OCI-LY7 (cell line): ENCODE results near the gene TRMU. TPM values are rescaled to one million over a fixed set of nuclear protein-coding genes. Genes with fewer than 3 reads are reported as not detected.

Experiments used
- BruUV-seq: library from RNA; stranded (reverse); fragments of 400-500 nt; replicated peaks from 2 replicates; lab custom pipeline; 2021; lab: Mats Ljungman, UMichigan
- CTCF ChIA-PET: fragments of 300-600 bp; sonication (Branson Sonifier 250); formaldehyde crosslinking; loops from one replicate; lab custom pipeline; 2022; ENCODE audit warnings: antibody characterized with exemption; ENCODE audit not compliant: unreplicated experiment; lab: Charles Lee
- POLR2A ChIA-PET: fragments of 300-600 bp; sonication (Branson Sonifier 250); formaldehyde crosslinking; loops from one replicate; lab custom pipeline; 2022; ENCODE audit warnings: antibody characterized with exemption; lab: Charles Lee
- DNase-seq: peaks from one replicate; pipeline ENCODE4 v3.0.0-alpha.2; 2015; ENCODE audit warnings: low spot score
- H2AFZ ChIP-seq: fragments of 200-600 bp; sonication (generic), shearing (Covaris generic); 2 replicates; pipeline ENCODE4 v1.6.1; 2014; ENCODE audit warnings: mild to moderate bottlenecking, antibody characterized with exemption, low read length, moderate library complexity
- H3K27ac ChIP-seq: fragments of 200-600 bp; sonication (generic); 2 replicates; pipeline ENCODE4 v1.5.1; 2014; ENCODE audit warnings: mixed run types, low read depth, mild to moderate bottlenecking, moderate library complexity, low read length, inconsistent platforms; ENCODE audit not compliant: poor library complexity, severe bottlenecking
- H3K36me3 ChIP-seq: fragments of 200-600 bp; sonication (generic); 2 replicates; pipeline ENCODE4 v1.6.1; 2014; ENCODE audit warnings: mild to moderate bottlenecking, antibody characterized with exemption, low read length, moderate library complexity, mixed read lengths; ENCODE audit not compliant: insufficient read depth
- H3K4me1 ChIP-seq: fragments of 200-600 bp; sonication (generic); 2 replicates; pipeline ENCODE4 v1.5.1; 2014; ENCODE audit warnings: mild to moderate bottlenecking, low read length; ENCODE audit not compliant: insufficient read depth, poor library complexity, severe bottlenecking
- H3K4me2 ChIP-seq: fragments of 200-600 bp; sonication (generic); 2 replicates; pipeline ENCODE4 v1.6.1; 2014; ENCODE audit warnings: mild to moderate bottlenecking, low read length
- H3K4me3 ChIP-seq: fragments of 200-600 bp; sonication (generic); 2 replicates; pipeline ENCODE4 v1.5.1; 2014; ENCODE audit warnings: mild to moderate bottlenecking, low read depth, low read length; ENCODE audit not compliant: poor library complexity, severe bottlenecking
- H3K79me2 ChIP-seq: fragments of 200-600 bp; sonication (generic); 2 replicates; pipeline ENCODE4 v1.6.1; 2016; ENCODE audit warnings: low read depth, mild to moderate bottlenecking, low read length, moderate library complexity, mixed read lengths; ENCODE audit not compliant: insufficient read depth
- H3K9me2 ChIP-seq: fragments of 200-600 bp; sonication (generic); 2 replicates; pipeline ENCODE4 v1.6.1; 2016; ENCODE audit warnings: mild to moderate bottlenecking, low read length, mixed read lengths; ENCODE audit not compliant: insufficient read depth
- H3K9me3 ChIP-seq: fragments of 200-600 bp; sonication (generic); 2 replicates; pipeline ENCODE4 v1.6.1; 2014; ENCODE audit warnings: mild to moderate bottlenecking, mixed run types, low read length, mixed read lengths
- H4K20me1 ChIP-seq: fragments of 200-600 bp; sonication (generic); 2 replicates; pipeline ENCODE4 v1.6.1; 2014; ENCODE audit warnings: mild to moderate bottlenecking, antibody characterized with exemption, low read length, moderate library complexity, mixed read lengths; ENCODE audit not compliant: insufficient read depth
- CTCF ChIP-seq: fragments of 200-600 bp; sonication (generic); conservative IDR thresholded peaks from 2 replicates; pipeline ENCODE4 v1.5.1; 2014; ENCODE audit warnings: mild to moderate bottlenecking, antibody characterized with exemption, low read length, moderate library complexity, mixed read lengths
- EZH2phosphoT487 ChIP-seq: fragments of 200-600 bp; sonication (generic); IDR thresholded peaks from 2 replicates; pipeline ENCODE4 v1.6.1; 2018; ENCODE audit warnings: low read depth, borderline replicate concordance, mild to moderate bottlenecking, mixed run types, antibody characterized with exemption, low read length, moderate library complexity, mixed read lengths
- intact Hi-C: fragments of 100-400 bp; cut with micrococcal nuclease; formaldehyde crosslinking; loops from one replicate; pipeline ENCODE4 v1.10.0; 2022; ENCODE audit not compliant: unreplicated experiment
- total RNA-seq, 2 experiments: library from RNA; depleted of rRNA in 1 of 2; stranded (reverse); fragments of >200 nt in 1 of 2; shearing (Covaris generic) in 1 of 2; gene quantifications; 2 replicates each; pipeline ENCODE4 v1.2.3, GENCODE V29; 2014 to 2022

Gene TRMU
- total RNA-seq, 2 experiments from 2014 or later: 88.2 to 121 TPM

GRCh38 chr22:46353483-46354105 lies 18.1 kb downstream of the TRMU start:
- intact Hi-C loops: no loop called here
- POLR2A ChIA-PET: no interaction called here
- H3K36me3 ChIP-seq: peaks cover 82% of the 10 kb centered on the region

GRCh38 chr22:46354176-46354992 lies 18.9 kb downstream of the TRMU start:
- Histone ChIP-seq H3K36me3 (peaks cover 75% of the 10 kb centered on the region), H3K4me1 (no peaks in the 10 kb centered on the region), H3K79me2 (no peaks in the 10 kb centered on the region), H3K9me2 (no peaks in the 10 kb centered on the region), H3K4me3 (no peak overlapping the region), H3K4me2 (no peak overlapping the region), H3K27ac (no peak overlapping the region), H2AFZ (no peak overlapping the region), H4K20me1 (0 out of 2 replicates have a peak, but pooled peaks cover 5% of the 10 kb centered on the region), H3K9me3 (no peaks in the 10 kb centered on the region)
- intact Hi-C loops: no loop called here
- no TSS peak for BruUV-seq
- no peak for TF ChIP-seq CTCF
- TF ChIP-seq EZH2phosphoT487: no peak
- POLR2A ChIA-PET: no interaction called here
- DNase-seq: no peak
- CTCF ChIA-PET: no interaction called here

More at GRCh38 chr22:46353483-46354105, 18.1 kb downstream of the TRMU start:
- Histone ChIP-seq H3K9me3 (no peaks in the 10 kb centered on the region), H2AFZ (no peak overlapping the region), H3K4me2 (no peak overlapping the region), H3K9me2 (no peaks in the 10 kb centered on the region), H3K27ac (no peak overlapping the region), H3K4me3 (no peak overlapping the region), H3K4me1 (no peaks in the 10 kb centered on the region), H4K20me1 (0 out of 2 replicates have a peak, but pooled peaks cover 6% of the 10 kb centered on the region), H3K79me2 (no peaks in the 10 kb centered on the region)
- CTCF ChIA-PET: no interaction called here
- BruUV-seq: no TSS peak
- DNase-seq: no peak
- TF ChIP-seq CTCF (no peak), EZH2phosphoT487 (no peak)

GRCh38 chr22:46354993-46355305 lies 19.4 kb downstream of the TRMU start:
- POLR2A ChIA-PET: no interaction called here
- Histone ChIP-seq H3K9me3 (no peaks in the 10 kb centered on the region), H3K79me2 (no peaks in the 10 kb centered on the region), H3K4me2 (no peak overlapping the region), H3K9me2 (no peaks in the 10 kb centered on the region), H3K4me1 (no peaks in the 10 kb centered on the region), H4K20me1 (no peaks in the 10 kb centered on the region), H3K4me3 (no peak overlapping the region), H2AFZ (no peak overlapping the region), H3K36me3 (peaks cover 71% of the 10 kb centered on the region), H3K27ac (no peak overlapping the region)
- CTCF ChIA-PET: no interaction called here
- BruUV-seq: no TSS peak
- DNase-seq: no peak
- TF ChIP-seq CTCF (no peak), EZH2phosphoT487 (no peak)
- intact Hi-C loops: loop anchor here (1.0 kb wide), 1 partner anchor 187 kb away; no protein-coding TSS in a partner anchor
